Neural cell (in vitro differentiated cells): ENCODE results near the gene DAD1. TPM values are rescaled to one million over a fixed set of nuclear protein-coding genes. Genes with fewer than 3 reads are reported as not detected.

Experiments
- H2AFZ ChIP-seq: fragments of 200-600, 300-800 bp; sonication (generic), shearing (Covaris generic); 2 replicates; pipeline ENCODE4 v1.6.0; 2014; ENCODE audit warnings: low read depth, mild to moderate bottlenecking, antibody characterized with exemption, low read length, moderate library complexity
- H3F3A ChIP-seq: fragments of 200-600 bp; shearing (Covaris generic); 2 replicates; pipeline ENCODE4 v1.6.1; 2016; ENCODE audit warnings: mild to moderate bottlenecking, moderate library complexity, mixed read lengths, antibody characterized with exemption, low read length; ENCODE audit not compliant: insufficient read depth, poor library complexity, severe bottlenecking
- H3K27ac ChIP-seq: fragments of 200-600, 300-800 bp; sonication (generic), shearing (Covaris generic); 2 replicates; pipeline ENCODE4 v1.5.1; 2014; ENCODE audit warnings: mild to moderate bottlenecking, low read length, moderate library complexity
- H3K27me3 ChIP-seq: fragments of 300-800, 200-600 bp; sonication (generic), shearing (Covaris generic); 2 replicates; pipeline ENCODE4 v1.6.0; 2014; ENCODE audit warnings: mild to moderate bottlenecking, low read depth, low read length, moderate library complexity; ENCODE audit not compliant: insufficient read depth
- H3K36me3 ChIP-seq: fragments of 300-800, 200-600 bp; sonication (generic), shearing (Covaris generic); 2 replicates; pipeline ENCODE4 v1.5.1; 2014; ENCODE audit warnings: mild to moderate bottlenecking, antibody characterized with exemption, low read length, moderate library complexity; ENCODE audit not compliant: insufficient read depth
- H3K4me2 ChIP-seq: fragments of 300-800, 200-600 bp; sonication (generic), shearing (Covaris generic); 2 replicates; pipeline ENCODE4 v1.6.0; 2014; ENCODE audit warnings: mild to moderate bottlenecking, low read length
- H3K4me3 ChIP-seq: fragments of 300-800, 200-600 bp; sonication (generic), shearing (Covaris generic); 2 replicates; pipeline ENCODE4 v1.5.1; 2014; ENCODE audit warnings: mild to moderate bottlenecking, low read length, moderate library complexity
- H3K79me2 ChIP-seq: fragments of 200-600 bp; shearing (Covaris generic); replicated peaks from 2 replicates; pipeline ENCODE4 v1.6.0; 2014; ENCODE audit warnings: mild to moderate bottlenecking, low read length, moderate library complexity; ENCODE audit not compliant: insufficient read depth
- H3K9ac ChIP-seq: fragments of 300-800, 200-600 bp; sonication (generic), shearing (Covaris generic); 2 replicates; pipeline ENCODE4 v1.6.1; 2016; ENCODE audit warnings: mild to moderate bottlenecking, low read length, mixed read lengths
- H3K9me2 ChIP-seq: fragments of 200-600 bp; shearing (Covaris generic); 2 replicates; pipeline ENCODE4 v1.6.1; 2016; ENCODE audit warnings: mild to moderate bottlenecking, low read length, mixed read lengths; ENCODE audit not compliant: insufficient read depth
- H3K9me3 ChIP-seq: fragments of 200-600, 300-800 bp; sonication (generic), shearing (Covaris generic); 2 replicates; pipeline ENCODE4 v1.6.1; 2016; ENCODE audit warnings: mild to moderate bottlenecking, mixed run types, low read length, moderate library complexity, mixed read lengths
- H4K20me1 ChIP-seq: fragments of 200-600 bp; shearing (Covaris generic); 2 replicates; pipeline ENCODE4 v1.6.1; 2016; ENCODE audit warnings: mild to moderate bottlenecking, mixed run types; ENCODE audit not compliant: insufficient read depth
- EP300 ChIP-seq: fragments of 450-650 bp; conservative IDR thresholded peaks from 2 replicates; pipeline ENCODE4 v1.6.1; 2014; ENCODE audit warnings: antibody characterized with exemption, mild to moderate bottlenecking, moderate library complexity; ENCODE audit not compliant: poor library complexity, severe bottlenecking
- EZH2 ChIP-seq: fragments of 200-600, 300-800 bp; shearing (Covaris generic), sonication (generic); IDR thresholded peaks from 2 replicates; pipeline ENCODE4 v1.6.1; 2014; ENCODE audit warnings: antibody characterized with exemption, low read length, borderline replicate concordance, mild to moderate bottlenecking; ENCODE audit not compliant: insufficient read depth, poor library complexity, severe bottlenecking
- MXI1 ChIP-seq: fragments of 450-650 bp; conservative IDR thresholded peaks from 2 replicates; pipeline ENCODE4 v1.6.1; 2014; ENCODE audit warnings: antibody characterized with exemption, mild to moderate bottlenecking; ENCODE audit not compliant: poor library complexity, severe bottlenecking
- POLR2AphosphoS5 ChIP-seq: IDR thresholded peaks from 2 replicates; pipeline ENCODE4 v1.6.1; 2012
- RAD21 ChIP-seq: fragments of 450-650 bp; conservative IDR thresholded peaks from 2 replicates; pipeline ENCODE4 v1.6.1; 2014; ENCODE audit warnings: antibody characterized with exemption, mild to moderate bottlenecking, moderate library complexity
- SMC3 ChIP-seq: fragments of 450-650 bp; conservative IDR thresholded peaks from 2 replicates; pipeline ENCODE4 v1.6.1; 2014; ENCODE audit warnings: antibody characterized with exemption, mild to moderate bottlenecking, moderate library complexity; ENCODE audit not compliant: poor library complexity
- TAF1 ChIP-seq: IDR thresholded peaks from 2 replicates; pipeline ENCODE4 v1.6.1; 2012; ENCODE audit warnings: low read depth
- polyA plus RNA-seq: library from polyadenylated mRNA; depleted of rRNA; stranded (reverse); fragments of >200 nt; gene quantifications from 2 replicates; pipeline ENCODE4 v1.2.3, GENCODE V29; 2014
- TF ChIP-seq, protein P1 (sequence below): IDR thresholded peaks from 2 replicates; pipeline ENCODE4 v1.6.1; 2012; ENCODE audit warnings: borderline replicate concordance
- TF ChIP-seq, protein P2 (sequence below): fragments of 450-650 bp; IDR thresholded peaks from 2 replicates; pipeline ENCODE4 v1.5.1; 2014; ENCODE audit warnings: antibody characterized with exemption, mild to moderate bottlenecking, moderate library complexity; ENCODE audit not compliant: poor library complexity, severe bottlenecking

The DAD1 gene
- polyA plus RNA-seq, 1 donor from 2014 or later: 369 TPM

DNA sequence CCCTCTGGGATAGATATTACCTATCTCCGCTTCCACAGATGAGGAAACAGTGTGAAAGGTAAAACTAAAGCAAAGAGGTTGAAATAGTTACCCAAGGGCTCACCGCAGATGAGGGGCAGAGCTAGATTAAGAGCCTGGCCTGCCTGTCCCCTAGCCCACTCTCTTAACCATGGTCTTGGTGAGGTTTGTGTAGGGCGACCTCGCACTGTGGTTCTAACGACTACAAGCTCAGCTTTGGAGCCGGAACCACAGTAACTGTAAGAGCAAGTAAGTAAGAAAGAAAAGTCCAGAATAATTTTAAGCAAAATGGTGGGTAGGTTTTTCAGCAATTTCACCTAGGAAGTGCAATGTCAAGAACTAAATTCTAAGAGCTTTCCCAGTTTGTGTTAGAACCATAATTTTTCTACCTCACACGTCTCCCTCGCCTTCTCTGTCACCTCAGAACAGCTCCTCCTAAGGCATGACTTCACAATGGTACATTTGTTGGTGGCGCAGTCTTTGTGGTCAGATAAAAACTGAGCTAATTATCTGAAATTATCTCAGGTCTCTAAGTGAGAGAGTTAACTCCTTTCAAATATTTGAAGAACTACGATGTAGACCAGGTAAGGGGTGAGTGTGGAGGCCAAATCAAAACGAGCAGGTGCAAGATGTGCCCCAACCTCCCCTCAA, 64.8 kb downstream of the DAD1 start:
- Histone ChIP-seq H3K9ac (no peak overlapping the region), H3K4me3 (no peak overlapping the region), H3K9me3 (no peaks in the 10 kb centered on the region), H3K4me2 (no peak overlapping the region), H3K79me2 (no peaks in the 10 kb centered on the region), H3K36me3 (no peaks in the 10 kb centered on the region), H3K27me3 (no peaks in the 10 kb centered on the region), H3K9me2 (no peaks in the 10 kb centered on the region), H4K20me1 (no peaks in the 10 kb centered on the region), H2AFZ (no peak overlapping the region), H3F3A (no peaks in the 10 kb centered on the region), H3K27ac (no peak overlapping the region)
- TF ChIP-seq SMC3 (no peak), MXI1 (no peak), TAF1 (no peak), POLR2AphosphoS5 (no peak)
- TF ChIP-seq, protein P1, sequence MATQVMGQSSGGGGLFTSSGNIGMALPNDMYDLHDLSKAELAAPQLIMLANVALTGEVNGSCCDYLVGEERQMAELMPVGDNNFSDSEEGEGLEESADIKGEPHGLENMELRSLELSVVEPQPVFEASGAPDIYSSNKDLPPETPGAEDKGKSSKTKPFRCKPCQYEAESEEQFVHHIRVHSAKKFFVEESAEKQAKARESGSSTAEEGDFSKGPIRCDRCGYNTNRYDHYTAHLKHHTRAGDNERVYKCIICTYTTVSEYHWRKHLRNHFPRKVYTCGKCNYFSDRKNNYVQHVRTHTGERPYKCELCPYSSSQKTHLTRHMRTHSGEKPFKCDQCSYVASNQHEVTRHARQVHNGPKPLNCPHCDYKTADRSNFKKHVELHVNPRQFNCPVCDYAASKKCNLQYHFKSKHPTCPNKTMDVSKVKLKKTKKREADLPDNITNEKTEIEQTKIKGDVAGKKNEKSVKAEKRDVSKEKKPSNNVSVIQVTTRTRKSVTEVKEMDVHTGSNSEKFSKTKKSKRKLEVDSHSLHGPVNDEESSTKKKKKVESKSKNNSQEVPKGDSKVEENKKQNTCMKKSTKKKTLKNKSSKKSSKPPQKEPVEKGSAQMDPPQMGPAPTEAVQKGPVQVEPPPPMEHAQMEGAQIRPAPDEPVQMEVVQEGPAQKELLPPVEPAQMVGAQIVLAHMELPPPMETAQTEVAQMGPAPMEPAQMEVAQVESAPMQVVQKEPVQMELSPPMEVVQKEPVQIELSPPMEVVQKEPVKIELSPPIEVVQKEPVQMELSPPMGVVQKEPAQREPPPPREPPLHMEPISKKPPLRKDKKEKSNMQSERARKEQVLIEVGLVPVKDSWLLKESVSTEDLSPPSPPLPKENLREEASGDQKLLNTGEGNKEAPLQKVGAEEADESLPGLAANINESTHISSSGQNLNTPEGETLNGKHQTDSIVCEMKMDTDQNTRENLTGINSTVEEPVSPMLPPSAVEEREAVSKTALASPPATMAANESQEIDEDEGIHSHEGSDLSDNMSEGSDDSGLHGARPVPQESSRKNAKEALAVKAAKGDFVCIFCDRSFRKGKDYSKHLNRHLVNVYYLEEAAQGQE: no peak
- TF ChIP-seq, protein P2, sequence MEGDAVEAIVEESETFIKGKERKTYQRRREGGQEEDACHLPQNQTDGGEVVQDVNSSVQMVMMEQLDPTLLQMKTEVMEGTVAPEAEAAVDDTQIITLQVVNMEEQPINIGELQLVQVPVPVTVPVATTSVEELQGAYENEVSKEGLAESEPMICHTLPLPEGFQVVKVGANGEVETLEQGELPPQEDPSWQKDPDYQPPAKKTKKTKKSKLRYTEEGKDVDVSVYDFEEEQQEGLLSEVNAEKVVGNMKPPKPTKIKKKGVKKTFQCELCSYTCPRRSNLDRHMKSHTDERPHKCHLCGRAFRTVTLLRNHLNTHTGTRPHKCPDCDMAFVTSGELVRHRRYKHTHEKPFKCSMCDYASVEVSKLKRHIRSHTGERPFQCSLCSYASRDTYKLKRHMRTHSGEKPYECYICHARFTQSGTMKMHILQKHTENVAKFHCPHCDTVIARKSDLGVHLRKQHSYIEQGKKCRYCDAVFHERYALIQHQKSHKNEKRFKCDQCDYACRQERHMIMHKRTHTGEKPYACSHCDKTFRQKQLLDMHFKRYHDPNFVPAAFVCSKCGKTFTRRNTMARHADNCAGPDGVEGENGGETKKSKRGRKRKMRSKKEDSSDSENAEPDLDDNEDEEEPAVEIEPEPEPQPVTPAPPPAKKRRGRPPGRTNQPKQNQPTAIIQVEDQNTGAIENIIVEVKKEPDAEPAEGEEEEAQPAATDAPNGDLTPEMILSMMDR: no peak

DNA sequence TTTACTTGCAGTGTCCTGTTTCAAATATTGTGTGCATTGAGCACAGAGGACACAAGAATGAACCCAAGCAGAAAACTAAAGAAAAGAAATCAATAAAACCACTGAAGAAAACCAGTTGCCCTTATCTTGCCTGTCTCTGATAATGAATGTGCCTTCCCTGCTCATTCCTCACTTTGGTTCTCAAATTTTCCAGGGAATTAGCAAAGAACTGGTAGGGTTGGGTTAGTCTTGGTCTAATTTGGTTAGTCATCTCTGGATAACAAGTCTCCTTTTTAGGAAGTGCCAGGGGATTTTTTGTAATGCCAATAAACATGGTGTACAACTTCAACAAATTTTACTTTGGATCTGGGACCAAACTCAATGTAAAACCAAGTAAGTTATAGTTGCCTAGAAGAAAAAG, 65.7 kb downstream of the DAD1 start:
- Histone ChIP-seq H3K4me3 (no peak overlapping the region), H3K79me2 (no peaks in the 10 kb centered on the region), H2AFZ (no peak overlapping the region), H3K9me3 (no peaks in the 10 kb centered on the region), H3K9ac (no peak overlapping the region), H3K27me3 (no peaks in the 10 kb centered on the region), H3K4me2 (no peak overlapping the region), H3F3A (no peaks in the 10 kb centered on the region), H3K9me2 (no peaks in the 10 kb centered on the region), H4K20me1 (no peaks in the 10 kb centered on the region), H3K27ac (no peak overlapping the region), H3K36me3 (no peaks in the 10 kb centered on the region)
- no peak for TF ChIP-seq SMC3
- TF ChIP-seq POLR2AphosphoS5: no peak
- TF ChIP-seq EZH2: no peak
- no peak for TF ChIP-seq MXI1
- TF ChIP-seq TAF1: no peak
- TF ChIP-seq, protein P2: no peak
- TF ChIP-seq RAD21: no peak
- TF ChIP-seq, protein P1: no peak
- TF ChIP-seq EP300: no peak
